IMR-90 (cell line): ENCODE measurements around the gene FTO. TPM values are rescaled to one million over a fixed set of nuclear protein-coding genes. Genes with fewer than 3 reads are reported as not detected.

ENCODE experiments used
- ATAC-seq: fragments of 200-7000 bp; cut with Tn5 transposase; 2 replicates; pipeline ENCODE4 v1.9.1; 2020; ENCODE audit warnings: low read depth, mild to moderate bottlenecking, moderate library complexity
- BruUV-seq: library from RNA; stranded (reverse); fragments of 400-500 nt; replicated peaks from 2 replicates; lab custom pipeline; 2021; lab: Mats Ljungman, UMichigan
- CTCF ChIA-PET: fragments of 300-600 bp; formaldehyde crosslinking; extraction: SDS; loops from one replicate; lab custom pipeline; 2021; ENCODE audit warnings: antibody characterized with exemption; lab: Yijun Ruan, JAX
- POLR2A ChIA-PET: fragments of 300-600 bp; sonication (Branson Sonifier 250); formaldehyde crosslinking; loops from one replicate; lab custom pipeline; 2022; ENCODE audit warnings: antibody characterized with exemption; ENCODE audit not compliant: unreplicated experiment; lab: Charles Lee
- DNase-seq: peaks from one replicate; pipeline ENCODE4 v3.0.0; 2013
- H2AFZ ChIP-seq: replicated peaks from 2 replicates; pipeline ENCODE3; 2013; ENCODE audit warnings: low read length, mild to moderate bottlenecking; ENCODE audit not compliant: poor library complexity
- H2AK5ac ChIP-seq: 2 replicates; pipeline ENCODE4 v1.6.1; 2013; ENCODE audit warnings: low read depth, low read length, inconsistent platforms
- H2AK9ac ChIP-seq: replicated peaks from 2 replicates; pipeline ENCODE3; 2013; ENCODE audit warnings: mild to moderate bottlenecking, low read depth, low read length, moderate library complexity; ENCODE audit not compliant: poor library complexity
- H2BK120ac ChIP-seq: 2 replicates; pipeline ENCODE4 v1.6.1; 2013; ENCODE audit warnings: low read depth, low read length, inconsistent platforms
- H2BK15ac ChIP-seq: 3 replicates; pipeline ENCODE4 v1.6.1; 2013; ENCODE audit warnings: low read depth, low read length, inconsistent platforms
- H2BK20ac ChIP-seq: 2 replicates; pipeline ENCODE4 v1.6.1; 2013; ENCODE audit warnings: low read depth, mild to moderate bottlenecking, inconsistent platforms, low read length, moderate library complexity
- H2BK5ac ChIP-seq: 2 replicates; pipeline ENCODE4 v1.6.1; 2013; ENCODE audit warnings: mild to moderate bottlenecking, low read depth, low read length, inconsistent platforms; ENCODE audit not compliant: poor library complexity, severe bottlenecking
- H3K14ac ChIP-seq: replicated peaks from 2 replicates; pipeline ENCODE4 v1.6.1; 2013; ENCODE audit warnings: low read depth, low read length, inconsistent platforms
- H3K18ac ChIP-seq: 2 replicates; pipeline ENCODE4 v1.6.1; 2013; ENCODE audit warnings: low read depth, low read length, control low read depth
- H3K23ac ChIP-seq: 2 replicates; pipeline ENCODE4 v1.6.1; 2013; ENCODE audit warnings: low read depth, low read length, inconsistent platforms
- H3K27ac ChIP-seq: 2 replicates; pipeline ENCODE4 v1.5.1; 2013; ENCODE audit warnings: mild to moderate bottlenecking, control low read depth, low read length; ENCODE audit not compliant: insufficient read depth
- H3K27me3 ChIP-seq: 2 replicates; pipeline ENCODE4 v1.6.1; 2013; ENCODE audit warnings: low read length; ENCODE audit not compliant: control insufficient read depth, insufficient read depth
- H3K36me3 ChIP-seq: 2 replicates; pipeline ENCODE4 v1.6.1; 2013; ENCODE audit warnings: low read length, mixed read lengths; ENCODE audit not compliant: control insufficient read depth, insufficient read depth
- H3K4ac ChIP-seq: 2 replicates; pipeline ENCODE4 v1.6.1; 2013; ENCODE audit warnings: low read depth, low read length, inconsistent platforms
- H3K4me1 ChIP-seq: 2 replicates; pipeline ENCODE4 v1.6.1; 2013; ENCODE audit warnings: low read length, mixed read lengths; ENCODE audit not compliant: control insufficient read depth, insufficient read depth
- H3K4me2 ChIP-seq: 2 replicates; pipeline ENCODE4 v1.6.1; 2013; ENCODE audit warnings: low read depth, mild to moderate bottlenecking, control low read depth, low read length, moderate library complexity
- H3K4me3 ChIP-seq: 2 replicates; pipeline ENCODE4 v1.5.1; 2013; ENCODE audit warnings: low read depth, mild to moderate bottlenecking, control low read depth, low read length, moderate library complexity; ENCODE audit not compliant: insufficient read depth
- H3K56ac ChIP-seq: 2 replicates; pipeline ENCODE4 v1.6.1; 2013; ENCODE audit warnings: low read length, inconsistent platforms; ENCODE audit not compliant: insufficient read depth; ENCODE audit errors: extremely low read depth
- H3K79me1 ChIP-seq, 2 experiments: 2 replicates each; pipeline ENCODE4 v1.6.1; 2013; ENCODE audit warnings: low read length in 2 of 2, inconsistent platforms in 1 of 2, low read depth in 1 of 2
- H3K9ac ChIP-seq: 2 replicates; pipeline ENCODE4 v1.6.1; 2013; ENCODE audit warnings: low read depth, low read length, control low read depth
- H3K9me1 ChIP-seq: 2 replicates; pipeline ENCODE4 v1.6.1; 2013; ENCODE audit warnings: low read length, inconsistent platforms; ENCODE audit not compliant: insufficient read depth
- H3K9me3 ChIP-seq: 2 replicates; pipeline ENCODE4 v1.6.1; 2013; ENCODE audit warnings: low read length; ENCODE audit not compliant: control insufficient read depth, insufficient read depth
- H4K20me1 ChIP-seq: 2 replicates; pipeline ENCODE4 v1.6.1; 2013; ENCODE audit warnings: low read length, inconsistent platforms; ENCODE audit not compliant: insufficient read depth
- H4K5ac ChIP-seq: 2 replicates; pipeline ENCODE4 v1.6.1; 2013; ENCODE audit warnings: mild to moderate bottlenecking, low read depth, low read length, control low read depth
- H4K8ac ChIP-seq, 2 experiments: 2 replicates each; pipeline ENCODE4 v1.6.1; 2013; ENCODE audit warnings: low read depth in 2 of 2, low read length in 2 of 2, control low read depth in 1 of 2, inconsistent platforms in 1 of 2
- H4K91ac ChIP-seq: 2 replicates; pipeline ENCODE4 v1.6.1; 2013; ENCODE audit warnings: low read depth, low read length, inconsistent platforms; ENCODE audit not compliant: insufficient read depth
- BHLHE40 ChIP-seq: fragments of 150-350 bp; IDR thresholded peaks from 2 replicates; pipeline ENCODE4 v1.6.1; 2016; ENCODE audit warnings: mild to moderate bottlenecking, low read depth, low read length
- CEBPB ChIP-seq: IDR thresholded peaks from 2 replicates; pipeline ENCODE4 v1.6.1; 2012; ENCODE audit warnings: low read depth, low read length, improper control_type of control experiment
- ELK1 ChIP-seq: fragments of 150-350 bp; IDR thresholded peaks from 2 replicates; pipeline ENCODE4 v1.6.1; 2016; ENCODE audit warnings: low read depth, mild to moderate bottlenecking, low read length, moderate library complexity, borderline replicate concordance
- FOS ChIP-seq: fragments of 150-350 bp; IDR thresholded peaks from 2 replicates; pipeline ENCODE4 v1.6.1; 2016; ENCODE audit warnings: low read depth, low read length
- MAFK ChIP-seq: IDR thresholded peaks from 2 replicates; pipeline ENCODE4 v1.6.1; 2012; ENCODE audit warnings: low read depth, low read length, improper control_type of control experiment
- MAZ ChIP-seq: IDR thresholded peaks from 2 replicates; pipeline ENCODE4 v1.6.1; 2012; ENCODE audit warnings: low read depth, mild to moderate bottlenecking, low read length, improper control_type of control experiment, moderate library complexity, borderline replicate concordance
- POLR2A ChIP-seq: IDR thresholded peaks from 2 replicates; pipeline ENCODE4 v1.6.1; 2012; ENCODE audit warnings: mild to moderate bottlenecking, low read depth, low read length
- RCOR1 ChIP-seq: IDR thresholded peaks from 2 replicates; pipeline ENCODE4 v1.6.1; 2012; ENCODE audit warnings: mild to moderate bottlenecking, low read length, improper control_type of control experiment; ENCODE audit not compliant: insufficient replicate concordance
- RFX5 ChIP-seq: IDR thresholded peaks from 2 replicates; pipeline ENCODE4 v1.8.0; 2012; ENCODE audit warnings: low read depth, mild to moderate bottlenecking, low read length, moderate library complexity
- USF2 ChIP-seq: fragments of 150-350 bp; IDR thresholded peaks from 2 replicates; pipeline ENCODE4 v1.6.1; 2017; ENCODE audit warnings: mild to moderate bottlenecking, antibody characterized with exemption, low read length, low read depth
- WGBS, 2 experiments: methylation state at CpG; one replicate each; pipeline versions ENCODE4 v1.1.5 to v1.1.7; 2013; ENCODE audit warnings: missing lambda C conversion rate in 2 of 2; ENCODE audit not compliant: insufficient read length in 1 of 2; ENCODE audit errors: extremely low coverage in 2 of 2; 5-methylcytosine and 5-hydroxymethylcytosine counted together
- dilution Hi-C: fragments of 300-500 bp; cut with HindIII; formaldehyde crosslinking; loops from one replicate; pipeline ENCODE4 v1.14.3; 2018; ENCODE audit warnings: low sequenced_read_pairs; ENCODE audit not compliant: unreplicated experiment
- in situ Hi-C: fragments of 300-500 bp; cut with MboI; formaldehyde crosslinking; loops from 3 replicates; pipeline ENCODE4 v1.14.3; 2019; ENCODE audit warnings: low sequenced_read_pairs, inconsistent platforms, mixed read lengths
- intact Hi-C: fragments of 100-400 bp; cut with micrococcal nuclease; formaldehyde crosslinking; loops from 2 replicates; pipeline ENCODE4 v1.10.0; 2022
- polyA plus RNA-seq, 3 experiments: library from polyadenylated mRNA; depleted of rRNA; stranded (reverse); fragments of >200 nt; gene quantifications; 2 replicates each; pipeline ENCODE4 v1.2.3, GENCODE V29; 2012; ENCODE audit warnings: low replicate concordance in 1 of 3
- total RNA-seq: library from RNA; depleted of rRNA; stranded (reverse); fragments of >200 nt; gene quantifications from 2 replicates; pipeline ENCODE4 v1.2.3, GENCODE V29; 2012
- TF ChIP-seq, protein P1 (sequence below): conservative IDR thresholded peaks from 2 replicates; pipeline ENCODE4 v1.5.1; 2012; ENCODE audit warnings: mild to moderate bottlenecking, low read depth, low read length, improper control_type of control experiment

Gene FTO
- total and polyA plus RNA-seq, 2 of the 4 experiments (the other 2 are of a cell fraction): 70.3 to 132 TPM

GRCh38 chr16:53814801-53815200 is 110.8 kb downstream of the FTO start:
- Histone ChIP-seq H2AK5ac (no peak overlapping the region), H3K4me3 (no peak overlapping the region), H3K79me1 (peaks cover 33 to 34% of the 10 kb centered on the region in 2 experiments), H2AFZ (no peak overlapping the region), H4K20me1 (no peaks in the 10 kb centered on the region), H3K9me3 (no peaks in the 10 kb centered on the region), H3K9ac (no peak overlapping the region), H3K27me3 (no peaks in the 10 kb centered on the region), H2BK15ac (no peak overlapping the region), H3K9me1 (peaks cover 11% of the 10 kb centered on the region; the same call in 1 of the 2 replicates), H4K5ac (no peak overlapping the region), H4K8ac (no peak overlapping the region), H4K91ac (no peak overlapping the region), H3K14ac (no peak overlapping the region), H3K4ac (no peak overlapping the region; the same call in 1 of the 2 replicates), H3K23ac (no peak overlapping the region), H3K56ac (no peak overlapping the region), H2BK5ac (no peak overlapping the region), H3K18ac (no peak overlapping the region), H3K4me1 (peaks cover 10% of the 10 kb centered on the region), H2BK20ac (peak overlapping the region; percentile 11; the same call in 1 of the 2 replicates), H2BK120ac (0 out of 2 replicates have a peak overlapping the region, but pooled peaks have one; percentile 14), H3K4me2 (no peak overlapping the region), H3K36me3 (peaks cover 3% of the 10 kb centered on the region; the same call in 1 of the 2 replicates), H3K27ac (no peak overlapping the region), H2AK9ac (no peak overlapping the region)
- ATAC-seq (no peak), DNase-seq (no peak)
- intact Hi-C loops (loop anchor here (5.0 kb wide), 1 partner anchor 38 kb away; no protein-coding TSS in a partner anchor), in situ Hi-C loops (no loop called here), dilution Hi-C loops (no loop called here)
- WGBS, 2 experiments: 100% methylated on average over 3 of the region's 7 CpGs; no CpG with 5 or more reads in 1 of the 2 experiments
- ChIA-PET POLR2A (no interaction called here), CTCF (no interaction called here)
- BruUV-seq: no TSS peak
- TF ChIP-seq ELK1 (no peak), RCOR1 (no peak), RFX5 (no peak), MAZ (no peak), POLR2A (no peak), FOS (no peak), BHLHE40 (no peak), CEBPB (no peak), USF2 (no peak), MAFK (no peak)
- TF ChIP-seq, protein P1, sequence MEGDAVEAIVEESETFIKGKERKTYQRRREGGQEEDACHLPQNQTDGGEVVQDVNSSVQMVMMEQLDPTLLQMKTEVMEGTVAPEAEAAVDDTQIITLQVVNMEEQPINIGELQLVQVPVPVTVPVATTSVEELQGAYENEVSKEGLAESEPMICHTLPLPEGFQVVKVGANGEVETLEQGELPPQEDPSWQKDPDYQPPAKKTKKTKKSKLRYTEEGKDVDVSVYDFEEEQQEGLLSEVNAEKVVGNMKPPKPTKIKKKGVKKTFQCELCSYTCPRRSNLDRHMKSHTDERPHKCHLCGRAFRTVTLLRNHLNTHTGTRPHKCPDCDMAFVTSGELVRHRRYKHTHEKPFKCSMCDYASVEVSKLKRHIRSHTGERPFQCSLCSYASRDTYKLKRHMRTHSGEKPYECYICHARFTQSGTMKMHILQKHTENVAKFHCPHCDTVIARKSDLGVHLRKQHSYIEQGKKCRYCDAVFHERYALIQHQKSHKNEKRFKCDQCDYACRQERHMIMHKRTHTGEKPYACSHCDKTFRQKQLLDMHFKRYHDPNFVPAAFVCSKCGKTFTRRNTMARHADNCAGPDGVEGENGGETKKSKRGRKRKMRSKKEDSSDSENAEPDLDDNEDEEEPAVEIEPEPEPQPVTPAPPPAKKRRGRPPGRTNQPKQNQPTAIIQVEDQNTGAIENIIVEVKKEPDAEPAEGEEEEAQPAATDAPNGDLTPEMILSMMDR: no peak
